A549 (cell line): Measurements from ENCODE around the gene GNAS-AS1. TPM values are rescaled to one million over a fixed set of nuclear protein-coding genes. Genes with fewer than 3 reads are reported as not detected.

Source experiments
- ATAC-seq, 2 experiments: fragments of 200-7000 bp in 1 of 2; fragments of >200 bp in 1 of 2; cut with Nextera tagmentation in 1 of 2; cut with Tn5 transposase in 1 of 2; 3 replicates each; pipeline versions ENCODE4 v1.8.0 to v1.9.1; 2018 to 2020; ENCODE audit warnings: mild to moderate bottlenecking in 1 of 2, moderate library complexity in 1 of 2
- CTCF ChIA-PET: fragments of 300-600 bp; sonication (Branson Sonifier 250); formaldehyde crosslinking; extraction: SDS; loops from one replicate; lab custom pipeline; 2021; ENCODE audit warnings: antibody characterized with exemption, inconsistent platforms; lab: Yijun Ruan, JAX
- POLR2A ChIA-PET: fragments of 350-600 bp; formaldehyde crosslinking; extraction: SDS; loops from one replicate; lab custom pipeline; 2021; ENCODE audit warnings: antibody characterized with exemption, inconsistent platforms; lab: Yijun Ruan, JAX
- DNase-seq, 2 experiments: peaks; one replicate each; pipeline versions ENCODE4 v3.0.0 to v3.0.0-alpha.2; 2011 to 2016; ENCODE audit warnings: low read depth in 1 of 2, low spot score in 1 of 2
- FAIRE-seq: peaks from 2 replicates; lab custom pipeline; 2011; peaks lifted over from hg19 to GRCh38; lab: Jason Lieb, UNC
- H3K27ac ChIP-seq, 2 experiments: fragments of >200 bp; sonication (Bioruptor Twin); formaldehyde crosslinking; 3 replicates each; pipeline ENCODE4 v1.5.1; 2016 to 2017
- H3K4me1 ChIP-seq: fragments of >200 bp; sonication (Bioruptor Twin); formaldehyde crosslinking; 3 replicates; pipeline ENCODE4 v1.6.1; 2016
- H3K4me2 ChIP-seq: fragments of >200 bp; sonication (Bioruptor Twin); formaldehyde crosslinking; 3 replicates; pipeline ENCODE4 v1.6.1; 2016
- H3K4me3 ChIP-seq: fragments of >200 bp; sonication (Bioruptor Twin); formaldehyde crosslinking; 3 replicates; pipeline ENCODE4 v1.5.1; 2016
- H3K9me3 ChIP-seq: fragments of >200 bp; sonication (Bioruptor Twin); formaldehyde crosslinking; 3 replicates; pipeline ENCODE4 v1.6.1; 2016
- BHLHE40 ChIP-seq: IDR thresholded peaks from 2 replicates; pipeline ENCODE4 v1.6.1; 2012; ENCODE audit warnings: low read depth, low read length, inconsistent platforms
- CBX2 ChIP-seq: fragments of 200-600 bp; sonication (generic); IDR thresholded peaks from 2 replicates; pipeline ENCODE4 v1.6.1; 2016; ENCODE audit warnings: low read depth, mild to moderate bottlenecking, borderline replicate concordance
- CBX8 ChIP-seq: fragments of 200-600 bp; sonication (generic); IDR thresholded peaks from 2 replicates; pipeline ENCODE4 v1.6.1; 2016
- CEBPB ChIP-seq, 2 experiments: fragments of >200 bp in 1 of 2; sonication (Bioruptor Twin) in 1 of 2; formaldehyde crosslinking in 1 of 2; IDR thresholded peaks; 2 replicates each; pipeline ENCODE4 v1.6.1; 2012 to 2016
- FOSB ChIP-seq: fragments of 250-450 bp; sonication (Bioruptor Pico); IDR thresholded peaks from 2 replicates; pipeline ENCODE4 v1.5.0; 2020; ENCODE audit warnings: mild to moderate bottlenecking, moderate library complexity
- FOXS1 ChIP-seq: fragments of 250-450 bp; sonication (Bioruptor Pico); IDR thresholded peaks from 2 replicates; pipeline ENCODE4 v1.5.0; 2020; ENCODE audit warnings: mild to moderate bottlenecking, moderate library complexity
- HDAC2 ChIP-seq: fragments of 200-600 bp; sonication (generic); IDR thresholded peaks from 2 replicates; pipeline ENCODE4 v1.6.1; 2016
- HOXA7 ChIP-seq: fragments of 250-450 bp; sonication (Bioruptor Pico); IDR thresholded peaks from 2 replicates; pipeline ENCODE4 v1.5.0; 2020; ENCODE audit warnings: mild to moderate bottlenecking, moderate library complexity
- HOXB5 ChIP-seq: fragments of 250-450 bp; sonication (Bioruptor Pico); IDR thresholded peaks from 2 replicates; pipeline ENCODE4 v1.5.0; 2020; ENCODE audit warnings: mild to moderate bottlenecking, moderate library complexity
- JUNB ChIP-seq: fragments of >200 bp; sonication (Bioruptor Twin); formaldehyde crosslinking; IDR thresholded peaks from 2 replicates; pipeline ENCODE4 v1.6.1; 2016
- KDM5A ChIP-seq: fragments of 200-600 bp; sonication (generic); IDR thresholded peaks from 2 replicates; pipeline ENCODE4 v1.6.1; 2016; ENCODE audit warnings: antibody characterized with exemption, mild to moderate bottlenecking
- MAFK ChIP-seq: fragments of 450-650 bp; IDR thresholded peaks from 2 replicates; pipeline ENCODE4 v1.6.1; 2014; ENCODE audit not compliant: partially characterized antibody
- MAZ ChIP-seq: fragments of 150-350 bp; IDR thresholded peaks from 2 replicates; pipeline ENCODE4 v1.6.1; 2014; ENCODE audit warnings: antibody characterized with exemption, low read depth, low read length, borderline replicate concordance
- NFE2L2 ChIP-seq: fragments of 150-350 bp; conservative IDR thresholded peaks from 2 replicates; pipeline ENCODE4 v1.6.1; 2014; ENCODE audit warnings: low read length
- NR3C1 ChIP-seq: fragments of >200 bp; sonication (Bioruptor Twin); formaldehyde crosslinking; IDR thresholded peaks from 3 replicates; pipeline ENCODE4 v1.6.1; 2017
- PHF8 ChIP-seq: fragments of 200-600 bp; sonication (generic); IDR thresholded peaks from 2 replicates; pipeline ENCODE4 v1.6.1; 2016; ENCODE audit warnings: low read depth, mild to moderate bottlenecking, antibody characterized with exemption, moderate library complexity, borderline replicate concordance
- RAD21 ChIP-seq, 2 experiments: fragments of >200 bp in 1 of 2; sonication (Bioruptor Twin) in 1 of 2; formaldehyde crosslinking in 1 of 2; IDR thresholded peaks in 1 of 2; conservative IDR thresholded peaks in 1 of 2; 2 replicates in 1 of 2; 3 replicates in 1 of 2; pipeline ENCODE4 v1.6.1; 2012 to 2018; ENCODE audit warnings: inconsistent platforms in 1 of 2
- RCOR1 ChIP-seq: fragments of 150-350 bp; IDR thresholded peaks from 2 replicates; pipeline ENCODE4 v1.6.1; 2014; ENCODE audit warnings: antibody characterized with exemption, low read length, low read depth
- SMC3 ChIP-seq: fragments of >200 bp; sonication (Bioruptor Twin); formaldehyde crosslinking; IDR thresholded peaks from 3 replicates; pipeline ENCODE4 v1.6.1; 2018; ENCODE audit warnings: inconsistent platforms
- ZSCAN20 ChIP-seq: fragments of 250-450 bp; sonication (Bioruptor Pico); IDR thresholded peaks from 2 replicates; pipeline ENCODE4 v1.8.0; 2022; ENCODE audit warnings: mild to moderate bottlenecking, moderate library complexity
- WGBS: methylation state at CpG from one replicate; pipeline ENCODE4 v1.1.6; 2017; ENCODE audit errors: missing lambda C conversion rate; 5-methylcytosine and 5-hydroxymethylcytosine counted together
- polyA plus RNA-seq, 4 experiments: library from polyadenylated mRNA; depleted of rRNA in 3 of 4; stranded (reverse); fragments of >200 nt; fragmentation: RNase III in 1 of 4; extraction: RNeasy Plus Mini Kit Qiagen cat#74134 plus additional on column Dnase treatment in 1 of 4; gene quantifications; 2 replicates in 3 of 4; 3 replicates in 1 of 4; pipeline ENCODE4 v1.2.3, GENCODE V29; 2011 to 2017
- TF ChIP-seq, protein P1 (sequence below): IDR thresholded peaks from 2 replicates; pipeline ENCODE4 v1.6.1; 2012; ENCODE audit warnings: low read depth, borderline replicate concordance
- TF ChIP-seq, protein P2 (sequence below): fragments of >200 bp; sonication (Bioruptor Twin); formaldehyde crosslinking; IDR thresholded peaks from 3 replicates; pipeline ENCODE4 v1.6.1; 2016

Gene GNAS-AS1
- polyA plus RNA-seq, 2 of the 4 experiments (the other 2 are of a cell fraction): not detected

DNA sequence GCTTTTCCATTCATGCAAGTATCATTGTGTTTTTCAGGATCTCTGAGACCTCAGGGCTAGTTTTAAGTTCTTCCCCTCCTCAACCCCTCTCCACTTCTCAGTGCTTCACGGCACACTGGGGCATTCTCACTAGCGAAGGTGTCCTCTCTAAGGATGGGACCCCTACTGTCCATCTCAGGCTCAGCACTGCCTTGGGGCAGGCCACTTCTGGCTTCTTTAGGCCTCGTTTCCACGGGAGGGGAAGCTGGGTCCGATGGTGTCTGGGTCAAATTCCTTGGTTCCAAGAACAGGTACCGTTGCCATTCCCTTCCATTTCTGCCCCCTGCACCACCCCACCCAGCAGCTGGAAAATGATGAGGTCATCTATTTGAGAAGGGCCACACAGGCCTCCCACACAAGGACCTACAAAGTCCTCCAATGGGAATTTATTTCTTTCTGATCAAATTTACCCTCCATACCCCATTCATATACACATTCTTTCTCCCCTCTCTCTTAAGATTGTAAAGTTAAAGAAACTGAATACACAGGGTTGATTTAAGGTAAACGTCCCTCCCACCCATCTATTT, 19.0 kb upstream of the GNAS-AS1 start:
- TF ChIP-seq, protein P1, sequence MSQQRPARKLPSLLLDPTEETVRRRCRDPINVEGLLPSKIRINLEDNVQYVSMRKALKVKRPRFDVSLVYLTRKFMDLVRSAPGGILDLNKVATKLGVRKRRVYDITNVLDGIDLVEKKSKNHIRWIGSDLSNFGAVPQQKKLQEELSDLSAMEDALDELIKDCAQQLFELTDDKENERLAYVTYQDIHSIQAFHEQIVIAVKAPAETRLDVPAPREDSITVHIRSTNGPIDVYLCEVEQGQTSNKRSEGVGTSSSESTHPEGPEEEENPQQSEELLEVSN: no peak
- TF ChIP-seq NR3C1 (no peak), MAFK (peak; percentile 37), PHF8 (no peak)
- H3K4me1 ChIP-seq: no peaks in the 10 kb centered on the region
- 61% methylated on average over 7 of the region's 7 CpGs for WGBS
- ATAC-seq: peak; percentile 35 to 66; a peak in 3 of 6 replicates
- no peak for DNase-seq
- no peak overlapping the region for H3K4me3 ChIP-seq
- POLR2A ChIA-PET: interaction anchor here (1.0 to 1.6 kb wide), 3 partner anchors 112 to 353 kb away, joined by 3 to 7 read pairs (median 4); partner anchors contain the start of gene ATP5F1E
- H3K4me2 ChIP-seq: no peak overlapping the region
- H3K9me3 ChIP-seq: no peaks in the 10 kb centered on the region
- H3K27ac ChIP-seq: no peak overlapping the region
- FAIRE-seq: no peak
- CTCF ChIA-PET: interaction anchor here (0.5 to 3.6 kb wide), 46 partner anchors 8 to 648 kb away, joined by 3 to 56 read pairs (median 4); partner anchors contain the start of gene GNAS

DNA sequence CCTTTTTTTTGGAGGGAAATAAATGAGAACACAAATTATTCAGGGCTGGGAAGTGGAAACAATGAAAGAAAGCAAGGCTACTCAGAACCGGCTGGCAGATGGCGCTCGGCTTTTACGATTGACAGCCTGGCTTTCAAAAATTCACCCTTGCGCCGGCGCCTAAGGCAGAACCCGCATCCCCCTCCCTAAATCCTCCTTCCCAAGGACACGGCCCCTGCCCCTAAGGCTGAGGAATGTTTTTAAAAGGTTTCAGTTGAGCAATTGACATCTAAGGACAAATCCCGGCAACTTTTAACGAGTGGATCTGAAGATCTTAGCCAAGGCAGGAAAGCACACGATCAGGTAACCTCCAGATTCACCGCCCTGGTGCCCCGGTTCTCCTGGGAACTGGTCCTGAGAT, 18.1 kb upstream of the GNAS-AS1 start:
- CTCF ChIA-PET: interaction anchor here (1.1 to 3.6 kb wide), 9 partner anchors 9 to 587 kb away, joined by 3 to 56 read pairs (median 13); partner anchors contain the start of gene GNAS
- no peak for FAIRE-seq

DNA sequence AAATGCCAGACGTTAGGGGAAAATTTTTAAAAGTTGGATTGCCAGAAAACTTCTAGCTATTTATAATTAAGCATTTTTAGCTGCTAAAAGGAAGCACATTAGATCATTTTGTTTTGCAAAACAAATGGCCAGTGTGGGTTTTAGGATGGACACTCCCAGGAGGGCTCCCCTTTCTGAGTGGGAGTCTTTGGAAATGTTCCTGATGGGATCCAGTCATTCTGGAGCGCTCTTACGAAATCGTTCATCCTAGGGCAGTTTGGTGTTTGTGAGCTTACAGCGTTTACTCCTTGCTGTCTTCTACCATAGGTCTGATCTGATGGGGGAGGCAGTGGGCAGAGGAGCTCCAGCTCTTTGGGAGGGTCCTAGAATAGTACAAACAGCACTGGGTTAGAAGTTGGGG, 16.5 kb upstream of the GNAS-AS1 start:
- Histone ChIP-seq H3K9me3 (no peaks in the 10 kb centered on the region), H3K27ac (no peak overlapping the region), H3K4me1 (no peaks in the 10 kb centered on the region), H3K4me2 (no peak overlapping the region), H3K4me3 (no peak overlapping the region)
- WGBS: 65% methylated on average over 5 of the region's 5 CpGs
- TF ChIP-seq ZSCAN20 (no peak), RCOR1 (no peak), MAZ (no peak), BHLHE40 (no peak), CBX2 (no peak), CEBPB (IDR thresholded peaks at IDR 0.05) (no peak), HDAC2 (no peak), NFE2L2 (no peak), JUNB (no peak), HOXA7 (CRISPR knock-in tag) (no peak), RAD21 (conservative IDR thresholded peaks at IDR 0.05 in 1 of 2, IDR thresholded peaks at IDR 0.05 in 1 of 2) (no peak), FOSB (CRISPR knock-in tag) (no peak), PHF8 (no peak), SMC3 (no peak), KDM5A (no peak), HOXB5 (CRISPR knock-in tag) (no peak), NR3C1 (no peak)
- TF ChIP-seq, protein P2, sequence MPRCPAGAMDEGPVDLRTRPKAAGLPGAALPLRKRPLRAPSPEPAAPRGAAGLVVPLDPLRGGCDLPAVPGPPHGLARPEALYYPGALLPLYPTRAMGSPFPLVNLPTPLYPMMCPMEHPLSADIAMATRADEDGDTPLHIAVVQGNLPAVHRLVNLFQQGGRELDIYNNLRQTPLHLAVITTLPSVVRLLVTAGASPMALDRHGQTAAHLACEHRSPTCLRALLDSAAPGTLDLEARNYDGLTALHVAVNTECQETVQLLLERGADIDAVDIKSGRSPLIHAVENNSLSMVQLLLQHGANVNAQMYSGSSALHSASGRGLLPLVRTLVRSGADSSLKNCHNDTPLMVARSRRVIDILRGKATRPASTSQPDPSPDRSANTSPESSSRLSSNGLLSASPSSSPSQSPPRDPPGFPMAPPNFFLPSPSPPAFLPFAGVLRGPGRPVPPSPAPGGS: no peak
- ChIA-PET POLR2A (interaction anchor here (0.6 to 0.8 kb wide), 3 partner anchors 116 to 508 kb away, joined by 3 to 6 read pairs (median 3); partner anchors contain the start of gene ATP5F1E), CTCF (interaction anchor here (0.6 to 5.6 kb wide), 13 partner anchors 9 to 652 kb away, joined by 3 to 40 read pairs (median 3); no protein-coding TSS in a partner anchor)
- ATAC-seq: no peak
- DNase-seq: no peak
- no peak for FAIRE-seq

More for the DNA sequence above, 18.1 kb upstream of the GNAS-AS1 start:
- H3K4me1 ChIP-seq: no peaks in the 10 kb centered on the region
- no peak overlapping the region for H3K4me2 ChIP-seq
- no peak overlapping the region for H3K4me3 ChIP-seq
- 57% methylated on average over 14 of the region's 14 CpGs for WGBS
- TF ChIP-seq JUNB (no peak), NFE2L2 (no peak), ZSCAN20 (no peak), SMC3 (peak; percentile 21; the same call in 1 of the 3 replicates), FOXS1 (CRISPR knock-in tag) (no peak), RAD21 (conservative IDR thresholded peaks at IDR 0.05 in 1 of 2, IDR thresholded peaks at IDR 0.05 in 1 of 2) (peak; percentile 18 to 29; a peak in 3 of 5 replicates), CBX8 (no peak)
- no peak for ATAC-seq
- no peaks in the 10 kb centered on the region for H3K9me3 ChIP-seq
- no peak overlapping the region for H3K27ac ChIP-seq
- POLR2A ChIA-PET: no interaction called here
- no peak for DNase-seq
